T-helper 22 cell (primary cell): ENCODE results near the gene PRKCB.
"Not testable (repeated sequence)": the region's sequence is repeated elsewhere in the genome, so short reads cannot be mapped to it uniquely, and the experiment has no call there.

Experiments
- DNase-seq: peaks from one replicate; pipeline ENCODE4 v3.0.0-alpha.2; 2020; ENCODE audit warnings: low read depth

PRKCB gene

DNA sequence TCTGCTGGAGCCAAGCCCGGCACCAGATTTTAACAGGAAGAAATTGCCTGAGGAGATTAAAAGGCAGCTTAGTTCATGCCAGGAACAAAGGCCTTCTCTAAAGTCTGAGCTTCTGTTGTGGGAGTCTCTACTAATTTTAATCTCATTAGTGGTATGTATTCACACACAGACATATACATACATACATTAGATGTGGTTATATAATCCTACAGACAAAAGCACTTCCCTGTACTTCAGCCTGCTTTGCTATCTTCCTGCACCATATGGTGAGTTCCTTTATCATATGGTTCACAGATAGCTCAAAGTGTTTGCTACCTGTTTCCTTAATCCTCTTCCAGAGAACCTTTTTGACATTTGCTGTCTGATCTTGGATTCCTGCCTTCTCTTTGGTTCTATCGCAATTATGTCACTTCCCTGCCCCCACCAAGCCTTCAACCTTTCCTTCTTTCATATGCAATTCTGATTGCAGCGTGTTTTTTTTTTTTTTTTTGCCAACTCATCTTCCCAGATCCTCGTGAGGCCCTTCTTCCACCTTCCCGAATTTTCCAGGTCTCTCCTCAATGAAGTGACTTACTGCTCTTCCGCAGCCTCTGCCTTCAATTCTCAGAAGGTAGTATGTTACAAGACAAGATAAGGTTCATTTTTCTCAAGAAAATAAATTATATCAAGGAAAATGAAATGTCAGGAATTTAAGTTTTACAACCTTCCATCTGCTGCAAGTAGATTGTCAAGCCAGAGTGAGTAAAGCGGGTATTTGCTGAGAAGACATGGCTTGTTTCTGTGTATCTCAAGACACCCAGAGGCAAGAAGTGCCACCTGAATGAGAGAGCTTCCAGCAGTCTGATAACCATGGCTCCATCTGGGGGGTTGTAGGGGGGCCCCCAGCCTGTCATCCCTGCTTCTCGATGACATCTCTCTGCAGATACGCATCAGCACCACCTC is 300.1 kb downstream of the PRKCB start:
- DNase-seq: no peak

GRCh38 chr16:24138024-24138423 is 302.2 kb downstream of the PRKCB start:
- no peak for DNase-seq

- DNase-seq: no peak
Observed at GRCh38 chr16:24138575-24138974, 302.8 kb downstream of the PRKCB start.

GRCh38 chr16:24139282-24139681 is 303.5 kb downstream of the PRKCB start:
- no peak for DNase-seq

DNA sequence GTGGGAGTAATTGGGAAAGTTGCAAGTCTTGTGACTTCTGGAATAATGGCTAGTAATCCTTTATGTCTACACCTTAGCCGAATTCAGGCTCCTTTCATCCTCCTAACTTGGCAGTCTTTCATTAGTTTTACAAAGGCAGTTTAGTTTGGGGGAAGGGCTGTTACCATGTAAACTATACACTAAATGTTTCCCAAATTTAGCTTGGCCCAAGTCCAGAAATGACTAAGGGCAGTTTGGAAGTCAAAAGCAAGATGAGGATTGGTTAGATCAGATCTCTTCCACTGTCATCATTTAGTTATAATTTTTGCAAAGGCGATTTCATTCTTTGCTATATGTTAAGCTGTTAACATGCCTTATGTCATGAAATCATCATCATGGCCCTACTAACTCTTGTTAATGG is 304.9 kb downstream of the PRKCB start:
- DNase-seq: no peak

GRCh38 chr16:24141466-24141865 is 305.7 kb downstream of the PRKCB start:
- no peak for DNase-seq

GRCh38 chr16:24141917-24142316 is 306.1 kb downstream of the PRKCB start:
- no peak for DNase-seq

DNA sequence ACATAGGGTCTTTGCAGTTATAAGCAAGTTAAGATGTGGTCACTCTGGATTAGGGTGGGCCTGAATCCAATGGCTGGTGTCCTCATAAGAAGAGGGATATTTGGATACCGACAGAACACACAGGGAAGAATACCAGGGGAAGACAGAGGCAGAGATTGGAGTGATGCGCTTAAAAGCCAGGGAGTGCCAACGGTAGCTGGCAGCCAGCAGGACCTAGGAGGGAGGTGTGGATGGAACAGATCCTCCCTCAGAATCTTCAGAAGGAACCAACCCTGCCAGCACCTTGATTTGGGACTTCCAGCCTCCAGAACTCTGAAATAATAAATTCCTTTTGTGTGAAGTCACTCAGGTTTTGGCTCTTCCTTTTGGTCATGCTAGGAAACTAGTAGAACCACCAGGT is 310.1 kb downstream of the PRKCB start:
- DNase-seq: no peak

DNA sequence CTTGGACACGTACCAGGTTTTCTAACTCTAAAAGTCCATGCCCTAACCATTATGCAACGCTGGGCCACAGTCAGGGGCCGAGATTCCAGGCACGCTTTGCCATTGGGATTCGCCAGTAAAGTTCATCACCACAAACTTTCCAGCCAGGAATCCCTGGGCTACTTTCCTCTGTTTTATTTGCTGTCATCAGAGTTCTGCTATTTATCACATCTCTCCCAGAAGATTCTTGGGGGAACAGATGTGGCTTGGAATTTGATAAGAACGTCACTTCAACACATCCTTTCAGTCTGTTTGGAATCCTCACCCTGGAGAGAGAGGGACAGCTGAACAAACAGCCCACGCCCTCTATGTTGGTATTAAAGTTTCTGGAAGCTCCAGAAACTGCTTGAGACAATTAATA is 310.7 kb downstream of the PRKCB start:
- no peak for DNase-seq

- DNase-seq: no peak
Observed at GRCh38 chr16:24149102-24149501, 313.3 kb downstream of the PRKCB start.

DNA sequence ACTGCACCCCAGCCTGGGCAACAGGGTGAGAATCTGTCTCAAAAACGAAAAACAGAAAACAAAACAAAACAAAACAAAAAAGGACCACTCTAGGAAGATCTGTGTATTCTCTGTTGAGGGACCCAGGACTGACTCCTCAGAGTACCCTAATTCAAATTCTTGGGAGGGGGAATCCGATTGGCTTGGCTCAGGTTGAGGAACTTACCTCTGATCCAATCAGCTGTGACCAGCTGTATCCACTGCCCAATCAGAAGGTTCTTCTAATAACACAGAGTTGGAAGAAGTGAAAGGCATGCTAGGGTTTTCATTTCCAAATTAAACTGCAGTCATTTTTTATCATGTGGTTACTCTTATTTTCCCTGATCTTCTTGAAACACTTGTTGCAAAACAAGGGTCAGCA is 314.5 kb downstream of the PRKCB start:
- DNase-seq: no peak

- no peak for DNase-seq
Observed at GRCh38 chr16:24151482-24151939, 315.7 kb downstream of the PRKCB start.

- not testable (repeated sequence) for DNase-seq
Observed at GRCh38 chr16:24152048-24152447, 316.3 kb downstream of the PRKCB start.

GRCh38 chr16:24152826-24153225 is 317.0 kb downstream of the PRKCB start:
- no peak for DNase-seq

DNA sequence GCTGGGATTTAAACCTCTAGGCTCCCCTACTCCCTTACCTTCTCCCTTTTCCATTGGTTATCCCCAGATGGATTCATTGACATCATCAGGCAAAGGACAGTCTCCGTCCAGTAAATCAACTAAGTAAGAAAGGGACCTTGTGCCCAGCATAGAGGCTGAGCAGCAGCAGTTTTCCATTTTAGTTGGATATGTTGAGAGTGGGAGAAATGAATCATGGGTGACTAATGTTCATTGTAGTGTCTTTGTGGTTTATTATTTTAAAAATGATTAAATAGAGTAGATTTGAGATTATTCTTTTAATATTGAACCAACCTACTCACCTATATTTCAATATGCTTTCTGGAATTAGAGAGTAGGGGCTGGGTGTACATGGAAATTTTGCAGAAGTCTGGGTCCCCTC is 321.0 kb downstream of the PRKCB start:
- DNase-seq: no peak

- no peak for DNase-seq
Observed at GRCh38 chr16:24163935-24164334, 328.2 kb downstream of the PRKCB start.

DNA sequence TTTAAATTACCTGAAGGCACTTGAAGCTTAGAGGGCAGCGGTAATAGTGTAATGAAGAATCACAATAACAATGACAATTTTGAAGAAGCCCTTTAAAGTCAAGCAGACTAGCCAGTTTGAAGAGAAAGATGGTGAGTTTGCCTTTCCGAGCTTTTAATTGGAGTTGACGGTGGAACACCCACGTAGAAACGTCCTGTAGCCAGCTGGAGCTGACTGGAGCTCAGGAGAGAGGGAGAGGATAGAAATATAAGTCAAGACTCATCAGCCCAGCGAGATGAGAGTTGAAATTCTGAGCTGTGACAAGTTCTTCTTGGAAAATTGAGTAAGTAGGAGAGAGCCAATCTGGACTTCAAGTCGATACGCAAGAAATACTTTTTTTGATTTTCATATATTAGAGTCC is 328.6 kb downstream of the PRKCB start:
- DNase-seq: no peak

- DNase-seq: no peak
Observed at GRCh38 chr16:24165273-24165672, 329.5 kb downstream of the PRKCB start.

- DNase-seq: no peak
Observed at GRCh38 chr16:24166661-24167528, 331.1 kb downstream of the PRKCB start.

- no peak for DNase-seq
Observed at GRCh38 chr16:24168856-24169255, 333.1 kb downstream of the PRKCB start.

DNA sequence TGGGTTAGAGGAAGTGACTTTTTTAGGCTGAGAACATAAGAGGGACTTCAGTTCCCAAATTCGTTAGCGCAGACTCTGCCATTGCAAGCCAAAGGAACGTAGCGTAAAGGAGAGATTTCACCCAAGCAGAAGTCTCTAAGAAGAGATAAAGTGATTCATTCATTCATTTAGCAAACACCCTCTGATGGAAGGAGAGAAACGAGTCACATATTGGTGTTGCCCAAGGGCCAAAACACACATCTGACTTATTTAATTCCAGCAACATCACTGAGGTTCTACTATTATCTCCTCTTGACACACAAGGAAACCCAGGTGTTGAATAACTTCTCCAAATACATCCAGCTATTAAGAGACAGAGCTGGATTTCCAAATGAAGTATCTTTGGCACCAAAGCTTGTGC is 334.6 kb downstream of the PRKCB start:
- no peak for DNase-seq

GRCh38 chr16:24174504-24174903 is 338.7 kb downstream of the PRKCB start:
- no peak for DNase-seq

DNA sequence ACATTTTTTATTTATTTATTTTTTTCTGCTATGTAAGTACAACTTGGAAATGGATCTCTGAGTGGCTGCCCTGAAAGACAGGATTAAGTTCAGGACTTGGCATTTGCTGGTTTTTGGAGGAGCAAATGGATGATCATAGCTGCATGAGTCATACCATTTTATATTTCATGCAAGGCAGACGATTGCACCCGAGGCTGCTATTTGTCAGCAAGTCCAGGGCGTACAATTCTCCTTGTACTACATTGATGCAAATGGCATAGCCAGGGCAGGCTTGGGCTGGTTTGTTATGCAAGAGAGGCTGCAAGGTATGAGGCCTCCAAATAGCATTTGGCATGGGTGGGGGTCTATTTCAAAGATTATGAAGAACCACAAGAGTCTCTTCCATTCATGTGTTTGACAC is 339.2 kb downstream of the PRKCB start:
- DNase-seq: no peak
